Lung (tissue), 12 donors: Measurements from ENCODE around the gene DEGS1. TPM values are rescaled to one million over a fixed set of nuclear protein-coding genes. Genes with fewer than 3 reads are reported as not detected.

ENCODE experiments used
- ATAC-seq: fragments of 200-7000 bp; cut with Tn5 transposase; one replicate; pipeline ENCODE4 v1.9.1; 2020; ENCODE audit warnings: moderate number of reproducible peaks; ENCODE audit not compliant: insufficient read depth, low FRiP score
- DNase-seq, 3 donors: peaks; one replicate each; pipeline ENCODE4 v3.0.0-alpha.2; 2013 to 2017
- H3K27ac ChIP-seq, 2 donors: one replicate each; pipeline ENCODE4 v1.5.1; 2013; ENCODE audit warnings: mild to moderate bottlenecking in 2 of 2, moderate library complexity in 2 of 2, control low read depth in 1 of 2, inconsistent platforms in 1 of 2, low read depth in 1 of 2, low read length in 1 of 2
- H3K27me3 ChIP-seq, 3 donors: one replicate each; pipeline ENCODE4 v1.5.1; 2013; ENCODE audit warnings: low read length in 2 of 3; ENCODE audit not compliant: control insufficient read depth in 3 of 3, insufficient read depth in 3 of 3
- H3K36me3 ChIP-seq, 4 donors: one replicate each; pipeline ENCODE4 v1.5.1; 2013; ENCODE audit warnings: low read length in 4 of 4, mild to moderate bottlenecking in 1 of 4, moderate library complexity in 1 of 4; ENCODE audit not compliant: control insufficient read depth in 4 of 4, insufficient read depth in 4 of 4
- H3K4me1 ChIP-seq, 5 donors: one replicate each; pipeline ENCODE4 v1.5.1; 2013; ENCODE audit warnings: low read length in 5 of 5, mild to moderate bottlenecking in 2 of 5, moderate library complexity in 1 of 5; ENCODE audit not compliant: control insufficient read depth in 5 of 5, insufficient read depth in 5 of 5
- H3K4me3 ChIP-seq: one replicate; pipeline ENCODE4 v1.5.1; 2013; ENCODE audit warnings: mild to moderate bottlenecking, control low read depth, moderate library complexity
- H3K9ac ChIP-seq, 2 donors: one replicate each; pipeline ENCODE4 v1.5.1; 2013; ENCODE audit warnings: low read length in 2 of 2, control low read depth in 1 of 2; ENCODE audit not compliant: insufficient read depth in 1 of 2
- H3K9me3 ChIP-seq, 4 donors: one replicate each; pipeline ENCODE4 v1.5.1; 2013; ENCODE audit warnings: low read length in 3 of 4, mild to moderate bottlenecking in 1 of 4, moderate library complexity in 1 of 4; ENCODE audit not compliant: control insufficient read depth in 4 of 4, insufficient read depth in 3 of 4
- WGBS, 2 donors: extraction: QIAGEN DNeasy Blood & Tissue Kit; methylation state at CpG; one replicate each; pipeline ENCODE4 v1.1.7; 2013; 5-methylcytosine and 5-hydroxymethylcytosine counted together
- polyA plus RNA-seq, 2 donors: library from polyadenylated mRNA; stranded (reverse); fragments of 200-250 nt; gene quantifications; one replicate each; pipeline ENCODE4 v1.2.1, GENCODE V29; 2013
- total RNA-seq, 2 donors: library from RNA; depleted of rRNA in 1 of 2; stranded (reverse); fragments of >200 nt in 1 of 2; gene quantifications; one replicate each; pipeline ENCODE4 v1.2.1, GENCODE V29; 2014 to 2021
- TF ChIP-seq, protein P1 (sequence below): IDR thresholded peaks from 2 replicates; pipeline ENCODE4 v1.5.1; 2012; ENCODE audit warnings: mild to moderate bottlenecking; ENCODE audit errors: control extremely low read depth, extremely low read depth
- donor health status: control.
- donor health status: control.
- donor health status: Bipolar disorder and iron deficiency.
- donor health status: healthy.
- donor health status: DM: yes; HTN: yes; CAD: no.

DEGS1 gene
- total and polyA plus RNA-seq, 4 donors: 41.2 to 69.7 (median 67.2) TPM

DNA sequence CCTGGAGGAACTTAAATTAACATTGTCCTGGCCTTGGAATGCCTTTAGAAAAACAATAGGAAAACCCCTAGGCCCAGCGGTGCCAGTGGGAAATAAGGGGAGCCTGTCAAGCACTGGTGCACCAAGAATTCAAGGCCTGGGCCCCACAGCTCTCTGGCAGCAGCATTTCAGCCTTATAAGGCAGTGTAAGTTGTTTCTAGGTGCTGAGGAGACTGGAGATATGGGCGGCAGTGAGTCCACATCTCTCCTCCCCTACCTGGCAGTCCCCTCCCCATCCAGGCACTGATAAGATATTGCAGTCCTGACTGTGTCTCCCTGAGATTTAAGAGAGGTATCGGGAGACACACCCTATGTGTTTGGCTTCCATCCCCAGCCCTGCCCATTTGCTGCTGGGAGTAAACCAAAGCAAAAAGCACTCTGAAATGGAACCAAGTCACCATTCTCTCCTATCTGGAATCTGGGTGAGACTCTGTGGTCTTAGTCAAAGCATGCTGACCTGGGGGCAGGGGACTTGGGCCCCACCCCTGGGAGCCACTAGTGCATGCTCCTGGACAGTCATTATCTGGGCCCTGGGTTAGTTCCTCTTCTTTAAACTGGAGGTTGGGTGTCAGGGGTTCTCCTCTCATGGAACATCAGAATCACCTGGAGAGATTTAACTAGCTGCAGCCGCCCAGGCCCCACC, 30.5 kb downstream of the DEGS1 start:
- Histone ChIP-seq H3K9ac (no peak overlapping the region), H3K27ac (peak overlapping the region in 1 of 2 donors; percentile 72), H3K4me3 (no peak overlapping the region), H3K36me3 (no peaks in the 10 kb centered on the region), H3K4me1 (peaks cover 0 to 10% (median 2%) of the 10 kb centered on the region in 5 donors), H3K27me3 (no peaks in the 10 kb centered on the region), H3K9me3 (no peaks in the 10 kb centered on the region)
- ATAC-seq (peak; percentile 16), DNase-seq (no peak)
- TF ChIP-seq, protein P1, sequence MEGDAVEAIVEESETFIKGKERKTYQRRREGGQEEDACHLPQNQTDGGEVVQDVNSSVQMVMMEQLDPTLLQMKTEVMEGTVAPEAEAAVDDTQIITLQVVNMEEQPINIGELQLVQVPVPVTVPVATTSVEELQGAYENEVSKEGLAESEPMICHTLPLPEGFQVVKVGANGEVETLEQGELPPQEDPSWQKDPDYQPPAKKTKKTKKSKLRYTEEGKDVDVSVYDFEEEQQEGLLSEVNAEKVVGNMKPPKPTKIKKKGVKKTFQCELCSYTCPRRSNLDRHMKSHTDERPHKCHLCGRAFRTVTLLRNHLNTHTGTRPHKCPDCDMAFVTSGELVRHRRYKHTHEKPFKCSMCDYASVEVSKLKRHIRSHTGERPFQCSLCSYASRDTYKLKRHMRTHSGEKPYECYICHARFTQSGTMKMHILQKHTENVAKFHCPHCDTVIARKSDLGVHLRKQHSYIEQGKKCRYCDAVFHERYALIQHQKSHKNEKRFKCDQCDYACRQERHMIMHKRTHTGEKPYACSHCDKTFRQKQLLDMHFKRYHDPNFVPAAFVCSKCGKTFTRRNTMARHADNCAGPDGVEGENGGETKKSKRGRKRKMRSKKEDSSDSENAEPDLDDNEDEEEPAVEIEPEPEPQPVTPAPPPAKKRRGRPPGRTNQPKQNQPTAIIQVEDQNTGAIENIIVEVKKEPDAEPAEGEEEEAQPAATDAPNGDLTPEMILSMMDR: no peak
- WGBS, 2 donors: 68 to 86% methylated on average over 4 of the region's 4 CpGs

DNA sequence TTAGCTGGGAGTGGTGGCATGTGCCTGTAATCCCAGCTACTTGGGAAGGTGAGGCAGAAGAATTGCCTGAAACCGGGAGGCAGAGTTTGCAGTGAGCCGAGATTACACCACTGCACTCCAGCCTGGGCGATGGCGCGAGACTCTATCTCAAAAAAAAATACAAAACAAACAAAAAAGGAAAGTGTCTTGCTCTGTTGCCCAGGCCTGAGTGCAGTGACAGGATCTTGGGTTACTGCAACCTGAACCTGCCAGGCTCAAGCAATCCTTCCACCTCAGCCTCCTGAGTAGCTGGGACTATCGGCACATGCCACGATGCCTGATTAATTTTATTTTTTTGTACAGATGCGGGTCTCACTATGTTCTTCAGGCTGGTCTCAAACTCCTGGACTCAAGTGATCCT, 33.3 kb downstream of the DEGS1 start:
- H3K4me3 ChIP-seq: no peak overlapping the region
- DNase-seq (no peak), ATAC-seq (no peak)
- H3K9me3 ChIP-seq: no peaks in the 10 kb centered on the region
- H3K27me3 ChIP-seq: no peaks in the 10 kb centered on the region
- WGBS, 2 donors: 94 to 97% methylated on average over 8 of the region's 8 CpGs
- H3K9ac ChIP-seq: no peak overlapping the region
- no peaks in the 10 kb centered on the region for H3K36me3 ChIP-seq
- H3K4me1 ChIP-seq: peaks cover 0 to 6% (median 3%) of the 10 kb centered on the region in 5 donors
- TF ChIP-seq, protein P1: no peak
- no peak overlapping the region for H3K27ac ChIP-seq

DNA sequence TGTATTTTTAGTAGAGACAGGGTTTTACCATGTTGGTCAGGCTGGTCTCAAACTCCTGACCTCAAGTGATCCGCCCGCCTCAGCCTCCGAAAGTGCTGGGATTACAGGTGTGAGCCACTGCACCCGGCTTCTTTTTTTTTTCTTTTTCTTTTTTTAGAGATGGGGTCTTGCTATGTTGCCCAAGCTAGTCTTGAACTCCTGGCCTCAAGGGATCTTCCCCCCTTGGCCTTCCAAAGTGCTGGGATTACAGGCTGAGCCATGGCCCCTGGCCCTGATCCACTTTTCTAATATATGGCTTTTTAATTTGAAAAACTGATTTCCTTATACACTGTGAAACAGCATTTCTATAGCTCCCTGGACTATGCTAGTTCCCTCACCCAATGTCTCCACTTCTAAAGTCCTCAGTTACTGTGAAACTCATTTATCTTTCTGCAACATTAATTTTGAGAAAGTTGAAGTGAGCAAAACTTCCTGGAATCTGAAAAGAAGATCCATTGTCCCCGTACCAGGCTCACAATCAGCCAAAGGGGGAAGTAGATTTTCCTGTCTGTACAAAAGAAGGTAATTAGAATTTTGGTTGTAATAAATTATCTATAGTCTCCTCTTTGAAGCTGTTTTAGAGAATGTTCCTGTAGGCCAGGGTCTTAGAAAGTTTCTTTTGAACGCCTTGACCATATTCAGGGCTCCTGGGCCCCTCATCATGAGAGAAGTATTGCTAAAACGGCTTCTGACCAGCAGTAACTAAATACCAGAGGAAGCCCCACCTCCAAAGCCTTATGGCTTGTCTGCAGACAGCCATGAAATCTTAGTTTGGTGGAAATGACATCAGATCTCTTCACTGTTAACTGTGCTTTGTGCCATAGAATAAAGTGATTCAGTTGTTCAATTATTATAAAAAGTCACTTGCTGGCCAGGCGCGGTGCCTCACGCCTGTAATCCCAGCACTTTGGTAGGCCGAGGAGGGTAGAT, 34.9 kb downstream of the DEGS1 start:
- ATAC-seq (no peak), DNase-seq (no peak)
- Histone ChIP-seq H3K27ac (no peak overlapping the region), H3K36me3 (no peaks in the 10 kb centered on the region), H3K9ac (no peak overlapping the region), H3K4me1 (peaks cover 0 to 6% (median 0%) of the 10 kb centered on the region in 5 donors), H3K4me3 (no peak overlapping the region), H3K9me3 (no peaks in the 10 kb centered on the region), H3K27me3 (no peaks in the 10 kb centered on the region)
- TF ChIP-seq, protein P1: no peak
- 73 to 81% methylated on average over 9 to 11 of the region's 11 CpGs for WGBS, 2 donors
